Keratinocyte (primary cell): ENCODE data around the gene PLEKHA6. TPM values are rescaled to one million over a fixed set of nuclear protein-coding genes. Genes with fewer than 3 reads are reported as not detected.

ENCODE experiments used
- DNase-seq: peaks from one replicate; pipeline ENCODE4 v3.0.0-alpha.2; 2011; ENCODE audit warnings: low read depth, missing footprints, low spot score
- FAIRE-seq: peaks from 2 replicates; lab custom pipeline; 2011; peaks lifted over from hg19 to GRCh38; lab: Jason Lieb, UNC
- H2AFZ ChIP-seq: 2 replicates; pipeline ENCODE4 v1.6.0; 2012; ENCODE audit warnings: low read length, control low read depth, inconsistent platforms; ENCODE audit not compliant: control insufficient read depth
- H3K27ac ChIP-seq: 2 replicates; pipeline ENCODE4 v1.5.1; 2011; ENCODE audit warnings: low read length; ENCODE audit not compliant: control insufficient read depth, insufficient read depth
- H3K27me3 ChIP-seq: 3 replicates; pipeline ENCODE4 v1.6.0; 2011; ENCODE audit warnings: low read length; ENCODE audit not compliant: control insufficient read depth, insufficient read depth; ENCODE audit errors: extremely low read depth
- H3K36me3 ChIP-seq, 2 experiments: 2 replicates in 1 of 2; 3 replicates in 1 of 2; pipeline ENCODE4 v1.5.1; 2011; ENCODE audit warnings: low read length in 2 of 2, mild to moderate bottlenecking in 1 of 2; ENCODE audit not compliant: control insufficient read depth in 2 of 2, insufficient read depth in 2 of 2; ENCODE audit errors: extremely low read depth in 1 of 2
- H3K4me1 ChIP-seq: 3 replicates; pipeline ENCODE4 v1.5.1; 2011; ENCODE audit warnings: low read length; ENCODE audit not compliant: control insufficient read depth, insufficient read depth; ENCODE audit errors: extremely low read depth
- H3K4me2 ChIP-seq: 3 replicates; pipeline ENCODE4 v1.6.0; 2011; ENCODE audit warnings: low read depth, low read length; ENCODE audit not compliant: control insufficient read depth, insufficient read depth; ENCODE audit errors: extremely low read depth
- H3K4me3 ChIP-seq, 3 experiments: fragments of 200-600 bp in 1 of 3; sonication (generic) in 1 of 3; 2 replicates in 2 of 3; 3 replicates in 1 of 3; pipeline ENCODE4 v1.5.1; 2011 to 2016; ENCODE audit warnings: low read length in 3 of 3, mild to moderate bottlenecking in 3 of 3, control low read depth in 2 of 3, inconsistent platforms in 1 of 3, low read depth in 1 of 3, mixed read lengths in 1 of 3, mixed run types in 1 of 3, moderate library complexity in 1 of 3; ENCODE audit not compliant: control insufficient read depth in 2 of 3, insufficient read depth in 2 of 3; ENCODE audit errors: extremely low read depth in 1 of 3
- H3K79me2 ChIP-seq: 2 replicates; pipeline ENCODE4 v1.6.0; 2012; ENCODE audit warnings: low read length; ENCODE audit not compliant: control insufficient read depth, insufficient read depth
- H3K9ac ChIP-seq: 3 replicates; pipeline ENCODE4 v1.6.0; 2011; ENCODE audit warnings: low read length; ENCODE audit not compliant: control insufficient read depth, insufficient read depth; ENCODE audit errors: extremely low read depth
- H3K9me1 ChIP-seq: 3 replicates; pipeline ENCODE4 v1.6.0; 2011; ENCODE audit warnings: low read length; ENCODE audit not compliant: control insufficient read depth, insufficient read depth; ENCODE audit errors: extremely low read depth
- H3K9me3 ChIP-seq: 2 replicates; pipeline ENCODE4 v1.5.1; 2012; ENCODE audit warnings: low read depth, low read length; ENCODE audit not compliant: control insufficient read depth
- H4K20me1 ChIP-seq: 3 replicates; pipeline ENCODE4 v1.6.0; 2011; ENCODE audit warnings: low read length; ENCODE audit not compliant: control insufficient read depth, insufficient read depth; ENCODE audit errors: extremely low read depth
- EZH2 ChIP-seq: IDR thresholded peaks from one replicate; pipeline ENCODE4 v1.6.1; 2012; ENCODE audit warnings: inconsistent platforms, mild to moderate bottlenecking, low read length, moderate library complexity
- dilution Hi-C: fragments of 300-500 bp; cut with MboI; formaldehyde crosslinking; loops from one replicate; pipeline ENCODE4 v1.7.0; 2020; ENCODE audit warnings: low sequenced_read_pairs; ENCODE audit not compliant: extremely low pct_ligation_motif_present
- polyA plus RNA-seq, 5 experiments: library from polyadenylated mRNA; depleted of rRNA in 3 of 5; stranded (reverse) in 3 of 5; stranded (forward) in 1 of 5; unstranded in 1 of 5; fragments of >200 nt; gene quantifications; 1 replicate in 1 of 5; 2 replicates in 3 of 5; 3 replicates in 1 of 5; pipeline versions ENCODE4 v1.2.1 to v1.2.3, GENCODE V29; 2011 to 2012; ENCODE audit warnings: missing spikeins in 2 of 5, low read depth in 1 of 5, low replicate concordance in 1 of 5
- TF ChIP-seq, protein P1 (sequence below), 3 experiments: IDR thresholded peaks in 1 of 3; conservative IDR thresholded peaks in 1 of 3; optimal IDR thresholded peaks in 1 of 3; 2 replicates in 2 of 3; 3 replicates in 1 of 3; pipeline versions ENCODE3 to v1.5.1; 2011; ENCODE audit warnings: low read length in 3 of 3, mild to moderate bottlenecking in 3 of 3, moderate library complexity in 2 of 3, control low read depth in 1 of 3, inconsistent platforms in 1 of 3; ENCODE audit not compliant: insufficient read depth in 2 of 3; ENCODE audit errors: extremely low read depth in 1 of 3

Gene PLEKHA6
- polyA plus RNA-seq, 1 donor (not counting 4 experiments of a cell fraction or from before 2014, with no cell fraction given), result 1.5 TPM

DNA sequence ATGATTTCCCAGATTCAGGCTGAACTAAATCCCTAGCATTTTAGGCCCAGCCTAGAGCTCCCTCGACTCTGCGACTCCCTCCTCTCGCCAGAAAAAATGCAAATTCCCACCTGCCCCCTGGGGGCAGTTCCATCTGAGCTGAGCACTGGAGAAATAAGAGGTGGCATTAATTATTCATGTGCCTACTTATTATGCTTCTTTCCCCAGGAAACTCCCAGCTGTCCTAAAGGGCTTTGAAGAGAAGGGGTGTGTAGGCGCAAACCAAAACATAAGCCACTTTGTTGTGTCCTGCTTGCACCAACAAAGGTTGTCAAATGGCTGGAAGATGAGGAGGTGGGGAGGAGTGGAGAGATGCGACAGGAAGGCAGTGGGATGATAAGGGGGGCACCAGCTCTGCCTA, 104.5 kb downstream of the PLEKHA6 start:
- Histone ChIP-seq H3K9ac (no peak overlapping the region), H3K4me2 (no peak overlapping the region), H3K9me1 (no peaks in the 10 kb centered on the region), H3K79me2 (no peaks in the 10 kb centered on the region), H3K27ac (no peak overlapping the region), H3K4me3 (no peak overlapping the region), H3K27me3 (no peaks in the 10 kb centered on the region), H3K9me3 (no peaks in the 10 kb centered on the region), H2AFZ (no peak overlapping the region), H3K4me1 (no peaks in the 10 kb centered on the region), H3K36me3 (no peaks in the 10 kb centered on the region), H4K20me1 (no peaks in the 10 kb centered on the region)
- dilution Hi-C loops, result no loop called here
- no peak for FAIRE-seq
- DNase-seq, result no peak
- TF ChIP-seq EZH2, result no peak
- TF ChIP-seq, protein P1, sequence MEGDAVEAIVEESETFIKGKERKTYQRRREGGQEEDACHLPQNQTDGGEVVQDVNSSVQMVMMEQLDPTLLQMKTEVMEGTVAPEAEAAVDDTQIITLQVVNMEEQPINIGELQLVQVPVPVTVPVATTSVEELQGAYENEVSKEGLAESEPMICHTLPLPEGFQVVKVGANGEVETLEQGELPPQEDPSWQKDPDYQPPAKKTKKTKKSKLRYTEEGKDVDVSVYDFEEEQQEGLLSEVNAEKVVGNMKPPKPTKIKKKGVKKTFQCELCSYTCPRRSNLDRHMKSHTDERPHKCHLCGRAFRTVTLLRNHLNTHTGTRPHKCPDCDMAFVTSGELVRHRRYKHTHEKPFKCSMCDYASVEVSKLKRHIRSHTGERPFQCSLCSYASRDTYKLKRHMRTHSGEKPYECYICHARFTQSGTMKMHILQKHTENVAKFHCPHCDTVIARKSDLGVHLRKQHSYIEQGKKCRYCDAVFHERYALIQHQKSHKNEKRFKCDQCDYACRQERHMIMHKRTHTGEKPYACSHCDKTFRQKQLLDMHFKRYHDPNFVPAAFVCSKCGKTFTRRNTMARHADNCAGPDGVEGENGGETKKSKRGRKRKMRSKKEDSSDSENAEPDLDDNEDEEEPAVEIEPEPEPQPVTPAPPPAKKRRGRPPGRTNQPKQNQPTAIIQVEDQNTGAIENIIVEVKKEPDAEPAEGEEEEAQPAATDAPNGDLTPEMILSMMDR (optimal IDR thresholded peaks at IDR 0.05 in 1 of 3, IDR thresholded peaks at IDR 0.05 in 1 of 3, conservative IDR thresholded peaks at IDR 0.05 in 1 of 3; ENCODE audit: extremely low read depth in 1 of 3, insufficient read depth in 2 of 3, low read length in 3 of 3), result no peak

DNA sequence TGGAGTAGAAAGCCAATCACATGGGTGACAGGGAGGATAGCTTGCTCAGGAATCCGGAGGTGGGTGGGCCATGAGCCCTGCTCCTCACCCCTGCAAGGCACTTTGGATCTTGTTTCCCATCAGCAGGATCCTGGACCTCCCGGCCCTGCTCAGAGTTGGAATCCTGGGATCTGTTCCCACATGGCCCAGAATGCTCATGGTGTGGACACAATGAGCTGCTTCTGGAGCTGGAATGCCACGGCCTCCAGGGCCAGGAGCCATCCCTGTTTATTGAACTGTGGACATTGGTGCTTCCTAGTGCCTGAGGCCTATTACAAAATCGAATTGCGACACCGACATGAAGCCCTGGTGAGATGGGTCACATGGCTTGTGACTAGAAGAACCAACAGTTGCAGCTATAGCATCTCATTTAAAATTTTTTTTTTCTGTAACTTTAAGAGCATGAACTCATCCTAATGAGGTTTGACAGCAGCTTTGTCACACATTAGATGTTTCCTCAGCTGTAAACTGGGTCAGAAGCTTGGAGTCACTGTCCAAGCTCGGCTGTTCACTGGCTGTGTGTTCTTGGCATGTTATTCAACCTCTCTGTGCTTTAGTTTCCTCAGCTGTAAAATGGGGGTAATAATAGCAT, 105.6 kb downstream of the PLEKHA6 start:
- H3K4me1 ChIP-seq, result no peaks in the 10 kb centered on the region
- no peaks in the 10 kb centered on the region for H3K36me3 ChIP-seq
- no peak overlapping the region for H2AFZ ChIP-seq
- peak; percentile 49 for FAIRE-seq
- H3K4me3 ChIP-seq, result no peak overlapping the region
- H3K4me2 ChIP-seq, result no peak overlapping the region
- dilution Hi-C loops, result no loop called here
- no peaks in the 10 kb centered on the region for H3K27me3 ChIP-seq
- H3K79me2 ChIP-seq, result no peaks in the 10 kb centered on the region
- H4K20me1 ChIP-seq, result no peaks in the 10 kb centered on the region
- DNase-seq, result no peak
- H3K27ac ChIP-seq, result no peak overlapping the region
- no peaks in the 10 kb centered on the region for H3K9me3 ChIP-seq
- TF ChIP-seq, protein P1 (optimal IDR thresholded peaks at IDR 0.05 in 1 of 3, IDR thresholded peaks at IDR 0.05 in 1 of 3, conservative IDR thresholded peaks at IDR 0.05 in 1 of 3; ENCODE audit: extremely low read depth in 1 of 3, insufficient read depth in 2 of 3, low read length in 3 of 3), result no peak
- no peak for TF ChIP-seq EZH2
- H3K9me1 ChIP-seq, result no peaks in the 10 kb centered on the region
- H3K9ac ChIP-seq, result no peak overlapping the region
